Naive thymus-derived CD4-positive, alpha-beta T cell (primary cell): Measurements from ENCODE around the gene CCDC9B. TPM values are rescaled to one million over a fixed set of nuclear protein-coding genes. Genes with fewer than 3 reads are reported as not detected.
A peak's percentile ranks its signal among the peaks of the same experiment; 100 is the strongest.

Source experiments
- ATAC-seq: fragments of 150-1000 bp; cut with Tn5 transposase; 2 replicates; pipeline ENCODE4 v1.10.0; 2021; ENCODE audit warnings: mild to moderate bottlenecking, moderate library complexity
- CTCF ChIA-PET: fragments of 350-600 bp; sonication (Branson Sonifier 250); formaldehyde crosslinking; loops from one replicate; lab custom pipeline; 2021; ENCODE audit warnings: antibody characterized with exemption; lab: Charles Lee
- POLR2A ChIA-PET: fragments of 350-600 bp; sonication (Branson Sonifier 250); formaldehyde crosslinking; loops from one replicate; lab custom pipeline; 2021; ENCODE audit warnings: antibody characterized with exemption, inconsistent platforms; lab: Charles Lee
- DNase-seq, 9 donors: peaks; one replicate each; pipeline versions ENCODE4 v3.0.0 to v3.0.0-alpha.2; 2020 to 2022; ENCODE audit warnings: mixed read lengths in 1 of 9
- H3K27ac ChIP-seq: one replicate; pipeline ENCODE4 v1.7.0; 2013; ENCODE audit warnings: mild to moderate bottlenecking, low read depth, low read length, moderate library complexity
- H3K27me3 ChIP-seq, 2 donors: one replicate each; pipeline ENCODE4 v1.7.0; 2013; ENCODE audit warnings: low read length in 2 of 2, mild to moderate bottlenecking in 2 of 2, moderate library complexity in 2 of 2; ENCODE audit not compliant: control insufficient read depth in 2 of 2, insufficient read depth in 2 of 2
- H3K36me3 ChIP-seq, 3 experiments: 1 replicate in 2 of 3; 2 replicates in 1 of 3; pipeline ENCODE4 v1.7.0; 2013; ENCODE audit warnings: low read length in 3 of 3, mild to moderate bottlenecking in 3 of 3, moderate library complexity in 1 of 3; ENCODE audit not compliant: insufficient read depth in 3 of 3, control insufficient read depth in 2 of 3
- H3K4me1 ChIP-seq, 2 donors: one replicate each; pipeline ENCODE4 v1.7.0; 2013; ENCODE audit warnings: low read length in 2 of 2, mild to moderate bottlenecking in 2 of 2, moderate library complexity in 1 of 2; ENCODE audit not compliant: control insufficient read depth in 2 of 2, insufficient read depth in 2 of 2
- H3K4me3 ChIP-seq: 2 replicates; pipeline ENCODE4 v1.7.0; 2013; ENCODE audit warnings: mild to moderate bottlenecking, low read length
- H3K9me3 ChIP-seq, 3 experiments: 1 replicate in 2 of 3; 2 replicates in 1 of 3; pipeline ENCODE4 v1.7.0; 2013; ENCODE audit warnings: low read length in 3 of 3; ENCODE audit not compliant: control insufficient read depth in 2 of 3
- H3K27ac Mint-ChIP-seq, 9 donors: one replicate each; pipeline ENCODE4 v1.8.0; 2020 to 2022; ENCODE audit warnings: mixed read lengths in 9 of 9, mild to moderate bottlenecking in 8 of 9, moderate library complexity in 5 of 9, inconsistent platforms in 2 of 9
- H3K27me3 Mint-ChIP-seq, 5 donors: one replicate each; pipeline ENCODE4 v1.8.0; 2021 to 2022; ENCODE audit warnings: mixed read lengths in 5 of 5, mild to moderate bottlenecking in 1 of 5
- H3K36me3 Mint-ChIP-seq, 5 donors: one replicate each; pipeline ENCODE4 v1.8.0; 2020 to 2022; ENCODE audit warnings: mixed read lengths in 5 of 5, mild to moderate bottlenecking in 3 of 5, inconsistent platforms in 1 of 5
- H3K4me1 Mint-ChIP-seq, 7 donors: one replicate each; pipeline ENCODE4 v1.8.0; 2020 to 2022; ENCODE audit warnings: mixed read lengths in 7 of 7, mild to moderate bottlenecking in 3 of 7, inconsistent platforms in 1 of 7
- H3K4me3 Mint-ChIP-seq, 10 donors: one replicate each; pipeline ENCODE4 v1.8.0; 2020 to 2022; ENCODE audit warnings: mild to moderate bottlenecking in 10 of 10, mixed read lengths in 10 of 10, moderate library complexity in 6 of 10, inconsistent platforms in 2 of 10
- H3K9me3 Mint-ChIP-seq, 11 donors: one replicate each; pipeline ENCODE4 v1.8.0; 2020 to 2022; ENCODE audit warnings: mixed read lengths in 11 of 11, mild to moderate bottlenecking in 4 of 11, inconsistent platforms in 1 of 11, moderate library complexity in 1 of 11
- intact Hi-C, 2 donors: fragments of 100-400 bp; cut with micrococcal nuclease; formaldehyde crosslinking; loops; one replicate each; pipeline ENCODE4 v1.15.1; 2023
- polyA plus RNA-seq, 2 donors: library from polyadenylated mRNA; unstranded; fragments of 300-500 nt; fragmentation: Illumina TruSeq; gene quantifications; one replicate each; pipeline ENCODE4 v1.2.3, GENCODE V29; 2021
- total RNA-seq, 6 experiments: library from RNA in 5 of 6; stranded (reverse) in 5 of 6; gene quantifications; 1 replicate in 5 of 6; 2 replicates in 1 of 6; pipeline ENCODE4 v1.2.3 and lab custom pipeline; 2021 to 2026

Gene CCDC9B
- total and polyA plus RNA-seq, 7 experiments from 2014 or later, result 0.07 to 2.7 (median 1.4) TPM

DNA sequence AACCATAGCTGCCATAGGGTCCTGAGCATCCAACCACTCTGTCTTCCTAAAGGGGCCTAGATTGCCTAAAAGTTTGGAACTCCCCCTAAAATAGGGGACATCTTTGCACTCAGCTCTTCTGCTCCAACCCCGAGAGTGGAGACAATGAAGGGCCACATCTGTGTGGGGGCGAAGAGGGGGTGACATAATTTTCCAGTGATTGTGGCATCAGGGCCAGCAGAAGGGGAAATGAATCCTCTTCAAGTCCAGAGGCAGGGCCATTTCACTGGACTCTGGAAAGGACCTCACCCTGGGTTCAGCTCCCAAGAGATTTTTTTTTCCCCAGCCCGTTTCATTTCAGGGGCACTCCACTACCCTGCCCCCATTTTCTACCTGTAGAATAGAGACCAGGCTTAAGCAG is 53.2 kb downstream of the CCDC9B start:
- peaks cover 0 to 5% (median 0%) of the 10 kb centered on the region in 5 donors for H3K36me3 Mint-ChIP-seq
- H3K27ac Mint-ChIP-seq, result peak overlapping the region in 1 of 9 donors; percentile 25
- no peaks in the 10 kb centered on the region for H3K4me1 ChIP-seq
- ATAC-seq (no peak), DNase-seq (no peak)
- intact Hi-C loops, result no loop called here
- no peaks in the 10 kb centered on the region for H3K27me3 ChIP-seq
- CTCF ChIA-PET, result interaction anchor here (1.0 to 1.3 kb wide), 4 partner anchors 18 to 51 kb away, joined by 3 to 4 read pairs (median 3); no protein-coding TSS in a partner anchor
- H3K27ac ChIP-seq, result no peak overlapping the region
- no peak overlapping the region for H3K4me3 Mint-ChIP-seq
- H3K27me3 Mint-ChIP-seq, result peaks cover 0 to 14% (median 0%) of the 10 kb centered on the region in 5 donors
- peaks cover 0 to 3% (median 0%) of the 10 kb centered on the region in 11 donors for H3K9me3 Mint-ChIP-seq
- POLR2A ChIA-PET, result interaction anchor here (6.6 kb wide), 1 partner anchor 20 kb away, joined by 30 read pairs; the partner anchor contains the start of gene PLCB2
- no peak overlapping the region for H3K4me3 ChIP-seq
- H3K36me3 ChIP-seq, result peaks cover 0 to 55% (median 4%) of the 10 kb centered on the region in 3 experiments
- peaks cover 0 to 4% (median 0%) of the 10 kb centered on the region in 7 donors for H3K4me1 Mint-ChIP-seq
- no peaks in the 10 kb centered on the region for H3K9me3 ChIP-seq

DNA sequence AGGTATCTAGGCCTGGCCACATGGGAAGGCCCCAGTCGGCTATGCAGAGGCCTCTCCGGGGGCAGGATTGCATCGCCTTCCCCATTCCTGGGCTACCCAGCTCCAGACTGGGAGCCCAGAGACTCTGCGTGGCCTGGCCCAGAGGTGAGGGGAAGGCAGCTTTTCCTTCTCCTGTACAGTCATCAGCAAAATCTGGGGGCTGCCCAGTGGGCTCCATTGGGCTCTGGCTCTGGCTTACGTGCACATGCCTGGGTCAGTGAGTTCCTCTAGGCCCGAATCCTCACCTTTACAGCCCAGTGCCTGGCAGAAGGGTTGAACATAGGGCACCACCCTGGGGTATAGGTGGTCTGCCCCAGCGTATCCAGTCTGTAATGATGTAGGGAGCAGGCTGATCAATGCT is 53.9 kb downstream of the CCDC9B start:
- H3K4me1 ChIP-seq, result no peaks in the 10 kb centered on the region
- intact Hi-C loops, result no loop called here
- DNase-seq (no peak), ATAC-seq (no peak)
- no peak overlapping the region for H3K27ac ChIP-seq
- POLR2A ChIA-PET, result interaction anchor here (6.6 kb wide), 1 partner anchor 20 kb away, joined by 30 read pairs; the partner anchor contains the start of gene PLCB2
- peaks cover 0 to 14% (median 0%) of the 10 kb centered on the region in 5 donors for H3K27me3 Mint-ChIP-seq
- no peaks in the 10 kb centered on the region for H3K27me3 ChIP-seq
- peaks cover 0 to 48% (median 0%) of the 10 kb centered on the region in 3 experiments for H3K36me3 ChIP-seq
- no peak overlapping the region for H3K4me3 ChIP-seq
- no peaks in the 10 kb centered on the region for H3K9me3 ChIP-seq
- CTCF ChIA-PET, result interaction anchor here (1.2 kb wide), 1 partner anchor 18 kb away, joined by 4 read pairs; no protein-coding TSS in a partner anchor
- peaks cover 0 to 3% (median 0%) of the 10 kb centered on the region in 11 donors for H3K9me3 Mint-ChIP-seq
- peaks cover 0 to 4% (median 0%) of the 10 kb centered on the region in 7 donors for H3K4me1 Mint-ChIP-seq
- H3K4me3 Mint-ChIP-seq, result no peak overlapping the region
- peaks cover 0 to 5% (median 0%) of the 10 kb centered on the region in 5 donors for H3K36me3 Mint-ChIP-seq
- H3K27ac Mint-ChIP-seq, result no peak overlapping the region

DNA sequence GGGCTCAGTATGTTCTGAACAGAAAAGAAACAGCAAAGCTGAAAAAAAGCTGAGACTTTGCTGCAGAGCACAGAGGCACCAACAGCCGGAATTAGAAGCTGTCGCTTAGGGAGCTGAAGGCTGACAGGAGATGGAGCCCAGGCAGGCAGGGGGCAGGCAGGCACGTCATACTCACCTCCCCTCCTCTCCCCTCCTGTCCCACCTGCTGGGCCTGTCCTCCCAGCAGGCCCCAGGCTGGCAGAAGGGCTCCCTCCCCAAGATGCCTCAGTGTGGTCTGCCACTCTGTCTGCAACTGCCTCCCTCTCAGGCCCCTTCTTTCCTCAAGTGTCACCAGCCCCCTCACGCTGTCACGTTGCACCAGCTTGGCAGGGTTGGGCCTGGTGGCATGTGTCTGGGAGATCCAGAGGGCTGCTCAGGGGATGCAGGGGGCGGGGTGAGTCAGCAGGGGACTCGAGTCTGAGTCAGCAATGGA is 54.6 kb downstream of the CCDC9B start:
- ATAC-seq (no peak), DNase-seq (no peak)
- no peak overlapping the region for H3K4me3 ChIP-seq
- intact Hi-C loops, result no loop called here
- peaks cover 0 to 42% (median 0%) of the 10 kb centered on the region in 3 experiments for H3K36me3 ChIP-seq
- H3K4me1 ChIP-seq, result no peaks in the 10 kb centered on the region
- CTCF ChIA-PET, result interaction anchor here (0.7 to 2.0 kb wide), 2 partner anchors 52 to 56 kb away, joined by 3 to 9 read pairs; no protein-coding TSS in a partner anchor
- Mint-ChIP-seq H3K36me3 (peaks cover 0 to 5% (median 0%) of the 10 kb centered on the region in 5 donors), H3K27ac (no peak overlapping the region), H3K27me3 (peaks cover 0 to 16% (median 1%) of the 10 kb centered on the region in 5 donors), H3K4me1 (peaks cover 0 to 4% (median 0%) of the 10 kb centered on the region in 7 donors), H3K4me3 (no peak overlapping the region), H3K9me3 (peaks cover 0 to 3% (median 0%) of the 10 kb centered on the region in 11 donors)
- H3K27ac ChIP-seq, result no peak overlapping the region
- POLR2A ChIA-PET, result interaction anchor here (3.5 kb wide), 1 partner anchor 22 kb away, joined by 23 read pairs; the partner anchor contains the start of gene PLCB2
- no peaks in the 10 kb centered on the region for H3K9me3 ChIP-seq
- H3K27me3 ChIP-seq, result peaks cover 0 to 5% of the 10 kb centered on the region in 2 donors

DNA sequence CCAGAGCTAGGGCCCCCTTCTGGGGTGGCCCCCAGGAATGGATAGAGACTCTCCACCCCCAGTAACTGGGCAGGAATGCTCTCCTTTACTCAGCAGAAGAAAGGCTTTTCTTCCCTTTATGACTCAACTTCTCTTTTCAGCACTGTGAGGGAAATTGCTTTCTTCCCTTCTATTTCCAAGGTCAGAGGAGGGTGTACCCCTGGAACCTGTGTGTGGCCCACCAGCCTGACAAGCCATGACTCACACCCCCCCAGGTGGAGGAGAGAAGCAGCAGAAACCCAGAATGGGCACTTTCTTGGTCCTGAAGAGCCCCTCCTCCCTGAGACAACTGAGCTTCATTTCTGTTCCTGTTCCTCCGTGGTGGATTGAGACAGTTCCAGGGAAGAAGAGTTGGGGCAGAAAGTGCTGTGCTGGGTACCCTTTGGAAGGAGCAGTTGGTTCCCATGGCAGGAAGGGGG is 55.2 kb downstream of the CCDC9B start:
- Mint-ChIP-seq H3K9me3 (peaks cover 0 to 3% (median 0%) of the 10 kb centered on the region in 11 donors), H3K27ac (peak overlapping the region in 2 of 9 donors; percentile 17 to 38), H3K4me3 (no peak overlapping the region), H3K4me1 (peaks cover 0 to 5% (median 0%) of the 10 kb centered on the region in 7 donors), H3K27me3 (peaks cover 0 to 21% (median 4%) of the 10 kb centered on the region in 5 donors), H3K36me3 (peaks cover 0 to 5% (median 0%) of the 10 kb centered on the region in 5 donors)
- H3K9me3 ChIP-seq, result no peaks in the 10 kb centered on the region
- ChIA-PET CTCF (interaction anchor here (0.6 to 2.0 kb wide), 5 partner anchors 21 to 135 kb away, joined by 3 to 9 read pairs (median 4); no protein-coding TSS in a partner anchor), POLR2A (interaction anchor here (0.8 to 3.5 kb wide), 2 partner anchors 22 to 37 kb away, joined by 3 to 23 read pairs; partner anchors contain the start of gene PLCB2)
- no peak for ATAC-seq
- DNase-seq, result no peak
- intact Hi-C loops, result no loop called here
- H3K27ac ChIP-seq, result no peak overlapping the region
- peaks cover 0 to 41% (median 0%) of the 10 kb centered on the region in 3 experiments for H3K36me3 ChIP-seq
- H3K4me3 ChIP-seq, result no peak overlapping the region
- peaks cover 0 to 11% of the 10 kb centered on the region in 2 donors for H3K27me3 ChIP-seq
- no peaks in the 10 kb centered on the region for H3K4me1 ChIP-seq

DNA sequence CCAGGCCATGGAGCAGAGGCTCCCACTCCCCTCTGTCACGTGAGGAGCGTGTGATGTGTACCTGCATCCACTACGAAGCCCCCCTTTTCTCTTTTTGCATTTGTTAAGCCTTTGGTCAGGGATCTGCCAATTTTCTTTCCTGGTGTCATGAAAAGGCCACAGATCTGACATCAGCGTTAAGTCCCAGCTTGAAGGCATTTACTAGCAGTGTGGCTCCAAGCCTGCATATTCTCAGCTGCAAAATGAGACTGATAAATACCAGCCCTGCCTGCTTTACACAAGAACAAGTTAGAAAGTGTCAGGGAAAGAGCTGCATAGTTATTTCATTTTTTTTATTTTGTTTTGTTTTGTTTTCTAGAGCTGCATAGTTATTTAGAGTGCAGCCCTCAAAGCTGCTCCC is 55.6 kb downstream of the CCDC9B start:
- Mint-ChIP-seq H3K4me1 (peaks cover 0 to 5% (median 4%) of the 10 kb centered on the region in 7 donors), H3K27me3 (peaks cover 0 to 25% (median 9%) of the 10 kb centered on the region in 5 donors), H3K27ac (no peak overlapping the region), H3K36me3 (peaks cover 0 to 5% (median 0%) of the 10 kb centered on the region in 5 donors), H3K9me3 (peaks cover 0 to 3% (median 0%) of the 10 kb centered on the region in 11 donors), H3K4me3 (peak overlapping the region in 5 of 10 donors; percentile 11 to 40 (median 23))
- POLR2A ChIA-PET, result interaction anchor here (0.8 to 3.5 kb wide), 2 partner anchors 23 to 38 kb away, joined by 3 to 23 read pairs; partner anchors contain the start of gene PLCB2
- Histone ChIP-seq H3K36me3 (peaks cover 0 to 37% (median 0%) of the 10 kb centered on the region in 3 experiments), H3K27me3 (peaks cover 0 to 13% of the 10 kb centered on the region in 2 donors), H3K4me3 (no peak overlapping the region), H3K4me1 (no peaks in the 10 kb centered on the region), H3K27ac (no peak overlapping the region), H3K9me3 (no peaks in the 10 kb centered on the region)
- intact Hi-C loops, result no loop called here
- ATAC-seq (no peak), DNase-seq (peak in 1 of 9 donors; percentile 3)
- CTCF ChIA-PET, result interaction anchor here (0.6 to 2.0 kb wide), 4 partner anchors 22 to 135 kb away, joined by 3 to 9 read pairs (median 6); no protein-coding TSS in a partner anchor

DNA sequence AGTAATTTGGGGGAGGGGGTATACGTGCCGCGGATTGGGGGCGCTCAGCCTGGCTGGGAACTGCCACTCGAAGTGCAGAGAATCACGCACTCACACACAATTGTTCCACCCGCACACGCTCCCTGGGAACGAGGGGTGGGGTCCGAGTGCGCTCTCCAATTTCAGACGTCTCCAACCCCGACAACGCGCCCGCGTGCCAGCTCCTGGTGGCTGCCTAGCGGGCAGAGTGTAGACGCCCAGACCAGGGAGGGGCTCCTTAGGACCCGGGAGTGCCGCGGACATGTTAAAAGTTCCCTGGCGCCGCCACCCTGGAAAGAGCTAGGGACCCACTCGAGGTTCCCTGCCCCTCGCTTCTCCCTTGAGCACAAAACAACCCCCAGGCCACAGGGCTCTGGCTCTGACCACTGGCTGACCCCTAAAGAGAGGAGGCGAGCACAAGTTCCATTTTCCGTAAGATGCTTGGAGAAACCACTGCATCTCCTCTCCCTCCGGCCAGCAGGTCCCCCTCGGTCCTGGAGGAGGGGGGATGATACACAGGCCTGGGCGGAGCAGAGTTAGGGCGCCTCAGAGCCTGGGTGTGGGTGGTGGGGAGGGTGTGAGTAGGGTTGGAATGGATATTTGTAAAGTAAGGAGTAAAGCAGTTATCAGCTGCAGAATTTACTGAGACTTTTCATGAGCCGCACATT is 57.0 kb downstream of the CCDC9B start:
- peaks cover 8 to 34% (median 13%) of the 10 kb centered on the region in 5 donors for H3K27me3 Mint-ChIP-seq
- Histone ChIP-seq H3K4me3 (no peak overlapping the region), H3K36me3 (peaks cover 0 to 23% (median 0%) of the 10 kb centered on the region in 3 experiments), H3K9me3 (no peaks in the 10 kb centered on the region), H3K27ac (no peak overlapping the region), H3K4me1 (peaks cover 0 to 3% of the 10 kb centered on the region in 2 donors), H3K27me3 (peaks cover 0 to 13% of the 10 kb centered on the region in 2 donors)
- peaks cover 0 to 9% (median 5%) of the 10 kb centered on the region in 7 donors for H3K4me1 Mint-ChIP-seq
- intact Hi-C loops, result loop anchor here (1.0 to 5.0 kb wide), 2 partner anchors 24 to 39 kb away; partner anchors contain the start of genes INAFM2 (in 2 of the 2) and PLCB2 (in 1 of the 2)
- H3K27ac Mint-ChIP-seq, result peak overlapping the region in 1 of 9 donors; percentile 45
- peaks cover 0 to 2% (median 0%) of the 10 kb centered on the region in 11 donors for H3K9me3 Mint-ChIP-seq
- ChIA-PET POLR2A (interaction anchor here (3.5 kb wide), 1 partner anchor 24 kb away, joined by 23 read pairs; the partner anchor contains the start of gene PLCB2), CTCF (interaction anchor here (0.6 to 2.8 kb wide), 4 partner anchors 24 to 54 kb away, joined by 3 to 11 read pairs (median 6); partner anchors contain the start of gene PLCB2)
- ATAC-seq (no peak), DNase-seq (no peak)
- peaks cover 0 to 5% (median 0%) of the 10 kb centered on the region in 5 donors for H3K36me3 Mint-ChIP-seq
- peak overlapping the region in 9 of 10 donors; percentile 7 to 77 (median 45) for H3K4me3 Mint-ChIP-seq
